H1 (cell line): ENCODE results near the gene KCNQ1OT1. TPM values are rescaled to one million over a fixed set of nuclear protein-coding genes. Genes with fewer than 3 reads are reported as not detected.
A peak's percentile ranks its signal among the peaks of the same experiment; 100 is the strongest.

Experiments used
- CTCF ChIA-PET: fragments of 300-600 bp; sonication (Branson Sonifier 250); formaldehyde crosslinking; loops from one replicate; lab custom pipeline; 2021; ENCODE audit not compliant: partially characterized antibody; lab: Charles Lee
- POLR2A ChIA-PET: fragments of 300-600 bp; sonication (Branson Sonifier 250); formaldehyde crosslinking; loops from one replicate; lab custom pipeline; 2021; ENCODE audit warnings: inconsistent platforms; ENCODE audit not compliant: partially characterized antibody; lab: Charles Lee
- DNase-seq, 2 experiments: peaks; one replicate each; pipeline versions ENCODE4 v3.0.0 to v3.0.0-alpha.2; 2010 to 2022; ENCODE audit warnings: low spot score in 2 of 2, low read depth in 1 of 2, mixed read lengths in 1 of 2
- FAIRE-seq: peaks from 2 replicates; lab custom pipeline; 2011; peaks lifted over from hg19 to GRCh38; lab: Jason Lieb, UNC
- H2AFZ ChIP-seq: 2 replicates; pipeline ENCODE4 v1.8.1; 2012; ENCODE audit warnings: low read length, inconsistent platforms
- H2AK5ac ChIP-seq: 2 replicates; pipeline ENCODE4 v1.6.1; 2013; ENCODE audit warnings: low read depth, low read length
- H2BK120ac ChIP-seq: replicated peaks from 2 replicates; pipeline ENCODE3; 2013; ENCODE audit warnings: low read depth, low read length, inconsistent platforms
- H2BK12ac ChIP-seq: 2 replicates; pipeline ENCODE4 v1.6.1; 2013; ENCODE audit warnings: low read depth, low read length
- H2BK15ac ChIP-seq: 2 replicates; pipeline ENCODE4 v1.6.1; 2013; ENCODE audit warnings: low read length
- H2BK20ac ChIP-seq: 2 replicates; pipeline ENCODE4 v1.6.1; 2013; ENCODE audit warnings: low read length
- H2BK5ac ChIP-seq: 2 replicates; pipeline ENCODE4 v1.6.1; 2013; ENCODE audit warnings: low read depth, low read length
- H3K14ac ChIP-seq: 2 replicates; pipeline ENCODE4 v1.6.1; 2013; ENCODE audit warnings: inconsistent platforms; ENCODE audit not compliant: insufficient read length
- H3K18ac ChIP-seq: 2 replicates; pipeline ENCODE4 v1.6.1; 2013; ENCODE audit warnings: low read length; ENCODE audit errors: extremely low read depth
- H3K23ac ChIP-seq: 2 replicates; pipeline ENCODE4 v1.6.1; 2013; ENCODE audit warnings: inconsistent platforms; ENCODE audit not compliant: insufficient read length
- H3K23me2 ChIP-seq: 2 replicates; pipeline ENCODE4 v1.6.1; 2013; ENCODE audit warnings: low read depth, low read length
- H3K27ac ChIP-seq: 2 replicates; pipeline ENCODE4 v1.6.1; 2011; ENCODE audit warnings: low read depth, low read length, inconsistent platforms
- H3K27me3 ChIP-seq, 4 experiments: replicated peaks in 1 of 4; 1 replicate in 1 of 4; 2 replicates in 3 of 4; pipeline versions ENCODE4 v1.6.1 to v1.8.1; 2011 to 2013; ENCODE audit warnings: low read length in 3 of 4, mild to moderate bottlenecking in 3 of 4, inconsistent platforms in 2 of 4, mixed read lengths in 2 of 4, moderate library complexity in 1 of 4; ENCODE audit not compliant: control insufficient read depth in 3 of 4, insufficient read depth in 3 of 4; ENCODE audit errors: extremely low read depth in 1 of 4
- H3K36me3 ChIP-seq, 4 experiments: 2 replicates each; pipeline versions ENCODE4 v1.6.1 to v1.8.1; 2011 to 2013; ENCODE audit warnings: mild to moderate bottlenecking in 4 of 4, low read length in 3 of 4, moderate library complexity in 2 of 4, control low read depth in 1 of 4, inconsistent platforms in 1 of 4; ENCODE audit not compliant: insufficient read depth in 4 of 4, control insufficient read depth in 2 of 4
- H3K4ac ChIP-seq: replicated peaks from 2 replicates; pipeline ENCODE3; 2013; ENCODE audit warnings: low read length, low read depth, mixed read lengths, inconsistent platforms; ENCODE audit not compliant: insufficient read length
- H3K4me1 ChIP-seq, 4 experiments: replicated peaks in 1 of 4; 1 replicate in 1 of 4; 2 replicates in 3 of 4; pipeline versions ENCODE4 v1.6.1 to v1.8.1; 2011 to 2013; ENCODE audit warnings: low read length in 3 of 4, inconsistent platforms in 2 of 4, mixed read lengths in 1 of 4; ENCODE audit not compliant: insufficient read depth in 4 of 4, control insufficient read depth in 3 of 4
- H3K4me2 ChIP-seq, 2 experiments: 2 replicates each; pipeline versions ENCODE4 v1.6.1 to v1.8.1; 2011 to 2013; ENCODE audit warnings: low read depth in 2 of 2, low read length in 2 of 2, control low read depth in 1 of 2, inconsistent platforms in 1 of 2, mild to moderate bottlenecking in 1 of 2; ENCODE audit not compliant: insufficient read depth in 1 of 2
- H3K4me3 ChIP-seq, 4 experiments: fragments of 200-600, 300-600 bp in 1 of 4; sonication (generic), shearing (Covaris generic), sonication (Bioruptor Twin) in 1 of 4; 2 replicates each; pipeline versions ENCODE4 v1.5.1 to v1.8.1; 2011 to 2016; ENCODE audit warnings: low read length in 4 of 4, low read depth in 3 of 4, control low read depth in 2 of 4, inconsistent platforms in 2 of 4, mild to moderate bottlenecking in 2 of 4, mixed read lengths in 1 of 4, moderate library complexity in 1 of 4; ENCODE audit not compliant: insufficient read depth in 2 of 4; ENCODE audit errors: extremely low read depth in 1 of 4
- H3K56ac ChIP-seq: replicated peaks from 2 replicates; pipeline ENCODE3; 2013; ENCODE audit warnings: low read depth, mild to moderate bottlenecking, mixed read lengths, low read length, inconsistent platforms; ENCODE audit not compliant: insufficient read length
- H3K79me1 ChIP-seq: 2 replicates; pipeline ENCODE4 v1.6.1; 2013; ENCODE audit warnings: low read depth, low read length, control low read depth
- H3K79me2 ChIP-seq, 2 experiments: 2 replicates each; pipeline versions ENCODE4 v1.6.1 to v1.8.1; 2012 to 2013; ENCODE audit warnings: low read length in 2 of 2, mild to moderate bottlenecking in 2 of 2, inconsistent platforms in 1 of 2; ENCODE audit not compliant: insufficient read depth in 2 of 2, control insufficient read depth in 1 of 2
- H3K9ac ChIP-seq, 4 experiments: replicated peaks in 1 of 4; 1 replicate in 1 of 4; 2 replicates in 3 of 4; pipeline versions ENCODE4 v1.6.1 to v1.8.1; 2011 to 2013; ENCODE audit warnings: low read depth in 3 of 4, low read length in 3 of 4, control low read depth in 2 of 4, mild to moderate bottlenecking in 2 of 4, moderate library complexity in 2 of 4, inconsistent platforms in 1 of 4; ENCODE audit errors: extremely low read depth in 1 of 4
- H3K9me3 ChIP-seq, 2 experiments: 2 replicates each; pipeline versions ENCODE4 v1.6.1 to v1.8.1; 2012 to 2013; ENCODE audit warnings: mild to moderate bottlenecking in 2 of 2, moderate library complexity in 2 of 2, control low read depth in 1 of 2, inconsistent platforms in 1 of 2, low read depth in 1 of 2, low read length in 1 of 2, mixed read lengths in 1 of 2; ENCODE audit not compliant: insufficient read depth in 2 of 2
- H4K20me1 ChIP-seq, 2 experiments: replicated peaks in 1 of 2; 2 replicates each; pipeline versions ENCODE3 to v1.8.1; 2011 to 2013; ENCODE audit warnings: inconsistent platforms in 2 of 2, low read length in 2 of 2, mild to moderate bottlenecking in 1 of 2; ENCODE audit not compliant: insufficient read depth in 2 of 2, control insufficient read depth in 1 of 2
- H4K5ac ChIP-seq: 2 replicates; pipeline ENCODE4 v1.6.1; 2013; ENCODE audit warnings: low read length, low read depth, mixed read lengths, inconsistent platforms; ENCODE audit not compliant: insufficient read length
- H4K8ac ChIP-seq: 2 replicates; pipeline ENCODE4 v1.8.0; 2013; ENCODE audit warnings: mild to moderate bottlenecking, moderate library complexity, low read length, inconsistent platforms; ENCODE audit not compliant: insufficient read depth; ENCODE audit errors: extremely low read depth
- H4K91ac ChIP-seq: replicated peaks from 2 replicates; pipeline ENCODE3; 2013; ENCODE audit warnings: low read length, mixed read lengths, inconsistent platforms; ENCODE audit not compliant: insufficient read length
- JUN ChIP-seq: IDR thresholded peaks from 2 replicates; pipeline ENCODE4 v1.6.1; 2011; ENCODE audit warnings: low read depth, mild to moderate bottlenecking, improper control_type of control experiment, low read length
- SAP30 ChIP-seq: fragments of 300-600 bp; sonication (generic); IDR thresholded peaks from 2 replicates; pipeline ENCODE4 v1.7.1; 2012; ENCODE audit warnings: low read length, moderate library complexity, mild to moderate bottlenecking, inconsistent platforms; ENCODE audit not compliant: insufficient read depth, insufficient replicate concordance
- WGBS, 2 experiments: shearing (Covaris generic) in 1 of 2; methylation state at CpG; one replicate each; pipeline versions ENCODE4 v1.1.6 to v1.1.7; 2013 to 2015; ENCODE audit warnings: low lambda C conversion rate in 2 of 2, mixed read lengths in 2 of 2, inconsistent platforms in 1 of 2, low coverage in 1 of 2, missing lambda C conversion rate in 1 of 2; ENCODE audit not compliant: insufficient replicate concordance in 2 of 2, insufficient coverage in 1 of 2, insufficient read length in 1 of 2; ENCODE audit errors: extremely low coverage in 1 of 2, missing lambda C conversion rate in 1 of 2; 5-methylcytosine and 5-hydroxymethylcytosine counted together
- polyA plus RNA-seq, 7 experiments: library from polyadenylated mRNA; depleted of rRNA in 3 of 7; stranded (reverse) in 5 of 7; unstranded in 2 of 7; fragments of >200 nt in 5 of 7; fragments of 200-250 nt in 2 of 7; gene quantifications; 1 replicate in 5 of 7; 2 replicates in 1 of 7; 4 replicates in 1 of 7; pipeline versions ENCODE4 v1.2.1 to v1.2.3, GENCODE V29; 2011 to 2013; ENCODE audit warnings: missing spikeins in 2 of 7, mixed read lengths in 2 of 7
- total RNA-seq: library from RNA; stranded (reverse); fragmentation: NEBNext Ultra II Directional; extraction: Animal tissue kit (Norgen Biotek cat#: 25700); gene quantifications from 2 replicates; pipeline ENCODE4 v1.2.1, GENCODE V29; 2021

Gene KCNQ1OT1
- total and polyA plus RNA-seq, 2 of the 8 experiments (the other 6 are each of a cell fraction or from before 2014, with no cell fraction given): 0.21 to 1.2 TPM

GRCh38 chr11:2669634-2670469, 29.9 kb downstream of the KCNQ1OT1 start:
- WGBS, 2 experiments: 86% methylated on average over 8 of the region's 8 CpGs; no CpG with 5 or more reads in 1 of the 2 experiments
- no peak overlapping the region for H4K91ac ChIP-seq
- DNase-seq: peak in 1 of 2 experiments; percentile 20
- H3K23me2 ChIP-seq: no peaks in the 10 kb centered on the region
- H3K4me1 ChIP-seq: peaks cover 0 to 6% (median 0%) of the 10 kb centered on the region in 4 experiments; a peak in 2 of 7 replicates
- H3K23ac ChIP-seq: no peak overlapping the region
- H3K4me3 ChIP-seq: no peak overlapping the region
- H4K5ac ChIP-seq: no peak overlapping the region
- no peak overlapping the region for H2BK120ac ChIP-seq
- ChIA-PET POLR2A (interaction anchor here (1.5 kb wide), 1 partner anchor 17 kb away, joined by 3 read pairs; no protein-coding TSS in a partner anchor), CTCF (interaction anchor here (1.0 to 1.7 kb wide), 3 partner anchors 9 to 23 kb away, joined by 3 to 4 read pairs (median 3); no protein-coding TSS in a partner anchor)
- H3K4ac ChIP-seq: no peak overlapping the region
- H2BK20ac ChIP-seq: no peak overlapping the region
- no peak overlapping the region for H3K4me2 ChIP-seq
- H2AK5ac ChIP-seq: no peak overlapping the region
- H3K36me3 ChIP-seq: peaks cover 0 to 4% (median 2%) of the 10 kb centered on the region in 4 experiments; a peak in 2 of 8 replicates
- no peak overlapping the region for H4K8ac ChIP-seq
- no peak overlapping the region for H2BK15ac ChIP-seq
- H3K9me3 ChIP-seq: peaks cover 0 to 2% of the 10 kb centered on the region in 2 experiments; a peak in 1 of 4 replicates
- H2BK5ac ChIP-seq: no peak overlapping the region
- no peak overlapping the region for H2BK12ac ChIP-seq
- no peaks in the 10 kb centered on the region; a peak in 2 of 4 replicates for H3K79me2 ChIP-seq
- H3K27me3 ChIP-seq: peaks cover 0 to 11% (median 0%) of the 10 kb centered on the region in 4 experiments; a peak in 4 of 7 replicates
- no peak overlapping the region for H3K56ac ChIP-seq
- H2AFZ ChIP-seq: no peak overlapping the region
- H3K9ac ChIP-seq: no peak overlapping the region
- FAIRE-seq: no peak
- H3K18ac ChIP-seq: peak overlapping the region; percentile 40; the same call in 1 of the 2 replicates
- no peak overlapping the region for H3K14ac ChIP-seq
- H4K20me1 ChIP-seq: peaks cover 12 to 28% of the 10 kb centered on the region in 2 experiments
- peaks cover 4% of the 10 kb centered on the region; the same call in 1 of the 2 replicates for H3K79me1 ChIP-seq
- no peak overlapping the region for H3K27ac ChIP-seq
- TF ChIP-seq JUN (no peak), SAP30 (no peak)
